GM18526 (cell line): Measurements from ENCODE around the gene AGRN.

Source experiments
- POLR2A ChIP-seq: IDR thresholded peaks from 3 replicates; pipeline ENCODE4 v1.6.1; 2011; ENCODE audit not compliant: insufficient read length; ENCODE audit errors: extremely low read depth

The AGRN gene

DNA sequence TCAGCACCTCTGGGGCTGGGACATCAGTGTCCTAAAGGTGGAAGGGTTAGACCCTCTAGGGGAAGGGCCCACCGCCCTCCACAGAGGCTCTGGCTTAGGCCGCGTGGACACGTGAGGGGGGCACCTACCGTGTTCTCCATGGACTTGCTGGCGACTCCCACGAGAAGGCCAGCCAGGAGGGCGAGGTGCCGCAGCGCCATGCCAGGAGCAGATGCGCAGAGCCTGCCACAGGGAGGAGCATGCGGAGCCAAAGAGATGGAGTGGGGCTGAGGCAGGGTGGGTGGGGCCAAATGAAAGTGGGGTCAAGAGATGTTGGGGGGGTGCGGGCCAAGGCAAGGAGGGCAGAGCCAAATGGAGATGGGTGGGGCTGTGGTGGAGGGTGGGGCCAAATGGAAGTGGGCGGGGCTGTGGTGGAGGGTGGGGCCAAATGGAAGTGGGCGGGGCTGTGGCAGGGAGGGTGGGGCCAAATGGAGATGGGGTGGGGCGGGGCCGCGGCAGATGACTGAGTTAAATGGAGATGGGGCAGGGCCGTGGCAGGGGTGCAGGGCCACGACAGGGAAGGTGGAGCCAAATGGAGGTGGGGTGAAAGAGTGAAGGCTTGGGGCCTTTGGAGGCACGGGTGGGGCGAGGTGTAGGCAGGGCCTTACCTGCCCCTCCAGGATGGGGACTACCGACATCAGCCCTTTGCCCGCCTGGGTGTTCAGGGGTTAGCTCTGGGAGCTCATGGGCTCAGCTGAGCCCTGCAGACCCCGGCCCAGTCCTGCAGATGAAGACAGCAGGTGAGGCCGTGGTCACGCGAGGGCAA lies 71.6 kb downstream of the AGRN start:
- TF ChIP-seq POLR2A: no peak

GRCh38 chr1:1092149-1092855 lies 72.4 kb downstream of the AGRN start:
- TF ChIP-seq POLR2A: no peak

- no peak for TF ChIP-seq POLR2A
These were observed 73.1 kb downstream of the AGRN start for GRCh38 chr1:1092894-1093609.

DNA sequence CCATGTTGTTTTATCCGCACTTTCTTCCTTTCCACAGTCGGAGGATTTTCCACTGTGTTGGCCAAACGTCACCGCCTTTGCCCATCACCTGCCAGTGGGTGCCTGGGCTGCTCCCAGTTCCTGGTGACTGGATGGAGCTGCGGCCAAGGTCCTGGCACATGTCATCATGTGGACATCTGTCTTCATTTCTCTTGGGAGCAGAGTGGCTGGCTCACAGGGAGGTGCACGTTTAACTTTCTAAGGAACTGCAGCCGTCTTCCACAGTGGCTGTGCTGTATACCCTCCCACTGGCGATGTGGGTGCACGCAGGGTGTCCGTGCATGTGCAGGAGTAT lies 73.7 kb downstream of the AGRN start:
- no peak for TF ChIP-seq POLR2A

- TF ChIP-seq POLR2A: no peak
These were observed 75.1 kb downstream of the AGRN start for GRCh38 chr1:1094981-1095380.

DNA sequence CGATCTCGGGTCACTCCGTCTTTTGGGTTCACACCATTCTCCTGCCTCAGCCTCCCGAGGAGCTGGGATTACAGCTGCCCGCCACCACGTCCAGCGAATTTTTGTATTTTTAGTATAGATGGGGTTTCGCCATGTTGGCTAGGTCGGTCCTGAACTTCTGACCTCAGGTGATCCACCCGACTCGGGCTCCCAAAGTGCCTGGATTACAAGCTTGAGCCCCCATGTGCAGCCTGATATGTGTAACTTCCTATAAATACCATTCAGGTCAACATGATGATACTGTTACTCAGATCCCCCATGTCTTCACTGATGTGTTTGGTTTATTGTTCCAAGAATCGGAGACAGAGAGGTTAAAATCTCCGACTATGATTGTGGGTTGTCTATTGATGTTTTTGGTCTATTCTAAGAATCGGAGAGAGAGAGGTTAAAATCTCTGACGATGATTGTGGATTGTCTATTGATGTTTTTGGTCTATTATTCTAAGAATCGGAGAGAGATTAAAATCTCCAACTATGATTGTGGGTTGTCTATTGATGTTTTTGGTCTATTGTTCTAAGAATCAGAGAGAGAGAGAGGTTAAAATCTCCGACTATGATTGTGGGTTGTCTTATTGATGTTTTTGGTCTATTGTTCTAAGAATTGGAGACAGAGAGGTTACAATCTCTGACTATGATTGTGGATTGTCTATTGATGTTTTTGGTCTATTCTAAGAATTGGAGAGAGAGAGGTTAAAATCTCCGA lies 78.9 kb downstream of the AGRN start:
- no peak for TF ChIP-seq POLR2A

- no peak for TF ChIP-seq POLR2A
These were observed 79.7 kb downstream of the AGRN start for GRCh38 chr1:1099506-1100183.

DNA sequence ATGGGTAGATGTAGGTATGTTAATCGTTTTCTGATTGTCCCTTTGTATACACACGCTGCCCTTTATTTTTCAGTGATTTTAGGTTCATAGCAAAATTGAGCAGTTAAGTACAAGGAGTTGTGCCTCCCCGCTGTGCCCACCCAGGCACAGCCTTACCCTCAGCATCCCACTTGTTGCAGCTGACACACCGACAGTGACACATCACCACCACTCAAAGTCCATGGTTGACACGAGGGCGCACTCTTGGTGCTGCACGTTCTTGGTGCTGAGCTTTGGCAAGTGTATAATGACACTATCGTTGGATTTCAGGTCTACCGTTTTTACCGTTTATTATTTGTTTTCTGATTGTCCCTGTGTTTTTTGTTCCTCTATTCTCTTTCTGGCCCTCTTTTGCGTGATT lies 80.4 kb downstream of the AGRN start:
- no peak for TF ChIP-seq POLR2A

DNA sequence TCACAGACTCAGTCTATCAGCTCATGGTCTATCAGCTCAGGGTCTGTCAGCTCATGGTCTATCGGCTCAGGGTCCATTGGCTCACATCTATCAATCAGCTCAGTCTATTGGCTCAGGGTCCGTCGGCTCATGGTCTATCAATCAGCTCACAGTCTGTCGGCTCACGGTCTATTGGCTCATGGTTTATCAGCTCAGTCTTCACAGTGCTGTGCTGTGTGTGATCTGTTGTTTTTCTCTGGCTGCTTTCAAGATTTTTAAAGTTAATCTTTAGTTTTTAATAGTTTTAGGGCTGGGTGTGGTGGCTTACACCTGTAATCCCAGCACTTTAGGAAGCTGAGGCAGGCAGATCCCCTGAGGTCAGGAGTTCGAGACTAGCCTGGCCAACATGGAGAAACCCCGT lies 81.6 kb downstream of the AGRN start:
- no peak for TF ChIP-seq POLR2A
